HepG2 (cell line): ENCODE results near the gene LEPROT.
A peak's percentile ranks its signal among the peaks of the same experiment; 100 is the strongest.

Experiments
- EP300 ChIP-seq, 3 experiments: sonication (generic) in 1 of 3; formaldehyde crosslinking in 1 of 3; IDR thresholded peaks; 2 replicates each; pipeline versions ENCODE4 v1.5.1 to v1.6.1; 2011 to 2020; ENCODE audit warnings: low read depth in 2 of 3, low read length in 2 of 3, borderline replicate concordance in 1 of 3, improper control_type of control experiment in 1 of 3, mild to moderate bottlenecking in 1 of 3, missing genetic modification reagents in 1 of 3, moderate library complexity in 1 of 3
- ETS1 ChIP-seq: sonication (generic); formaldehyde crosslinking; IDR thresholded peaks from 2 replicates; pipeline ENCODE4 v1.4.0; 2020; ENCODE audit warnings: missing genetic modification reagents
- KDM1A ChIP-seq: IDR thresholded peaks from 2 replicates; pipeline ENCODE4 v1.6.1; 2016; ENCODE audit warnings: missing compliant biosample characterization
- KLF13 ChIP-seq: sonication (generic); formaldehyde crosslinking; IDR thresholded peaks from 2 replicates; pipeline ENCODE4 v1.4.0; 2020; ENCODE audit warnings: mild to moderate bottlenecking, missing genetic modification reagents
- POLR2AphosphoS5 ChIP-seq: IDR thresholded peaks from 2 replicates; pipeline ENCODE4 v1.6.1; 2012; ENCODE audit warnings: low read depth, low read length
- SIN3B ChIP-seq: fragments of 150-350 bp; IDR thresholded peaks from 2 replicates; pipeline ENCODE4 v1.6.1; 2014; ENCODE audit warnings: low read length
- TFAP4 ChIP-seq: sonication (generic); IDR thresholded peaks from 2 replicates; pipeline ENCODE4 v1.6.1; 2016; ENCODE audit warnings: low read depth, borderline replicate concordance
- ZNF274 ChIP-seq: sonication (generic); formaldehyde crosslinking; IDR thresholded peaks from 2 replicates; pipeline ENCODE4 v1.5.1; 2020; ENCODE audit warnings: mild to moderate bottlenecking, missing genetic modification reagents
- ZNF740 ChIP-seq: sonication (generic); formaldehyde crosslinking; IDR thresholded peaks from 2 replicates; pipeline ENCODE4 v1.4.0; 2020; ENCODE audit warnings: missing genetic modification reagents

GRCh38 chr1:65401612-65402011, 18.9 kb upstream of the LEPROT start:
- no peak for TF ChIP-seq ZNF740 (CRISPR knock-in tag)
- TF ChIP-seq SIN3B: no peak
- TF ChIP-seq KDM1A (CRISPR knock-in tag): no peak
- no peak for TF ChIP-seq ZNF274 (CRISPR knock-in tag)
- TF ChIP-seq TFAP4: no peak
- no peak for TF ChIP-seq ETS1 (CRISPR knock-in tag)
- 0 out of 4 replicates have a peak, but pooled peaks of 1 of the 2 experiments have one; percentile 27 for TF ChIP-seq EP300 (IDR thresholded peaks at IDR 0.05; ENCODE audit: low read depth in 2 of 2, low read length in 2 of 2)
- TF ChIP-seq EP300 (CRISPR knock-in tag; IDR thresholded peaks at IDR 0.05; ENCODE audit: borderline replicate concordance): no peak
- no peak for TF ChIP-seq KLF13 (CRISPR knock-in tag)
- no peak for TF ChIP-seq POLR2AphosphoS5
